HepG2 (cell line): ENCODE measurements around the gene CASR. TPM values are rescaled to one million over a fixed set of nuclear protein-coding genes. Genes with fewer than 3 reads are reported as not detected.

ENCODE experiments used
- ATAC-seq: fragments of 200-7000 bp; cut with Tn5 transposase; 3 replicates; pipeline ENCODE4 v1.9.1; 2020; ENCODE audit warnings: mild to moderate bottlenecking, moderate library complexity
- BruUV-seq: library from RNA; stranded (reverse); fragments of 400-500 nt; replicated peaks from 2 replicates; lab custom pipeline; 2021; lab: Mats Ljungman, UMichigan
- CTCF ChIA-PET: fragments of 300-600 bp; formaldehyde crosslinking; extraction: SDS; loops from one replicate; lab custom pipeline; 2021; ENCODE audit warnings: low total read pairs, inconsistent platforms, low intra/inter-chr PET ratio; lab: Yijun Ruan, JAX
- POLR2A ChIA-PET: fragments of 350-600 bp; sonication (Branson Sonifier 250); formaldehyde crosslinking; loops from one replicate; lab custom pipeline; 2020; ENCODE audit warnings: antibody characterized with exemption, inconsistent platforms; lab: Yijun Ruan, JAX
- DNase-seq: peaks from one replicate; pipeline ENCODE4 v3.0.0-alpha.2; 2015; ENCODE audit warnings: low spot score
- FAIRE-seq: peaks from 3 replicates; lab custom pipeline; 2011; peaks lifted over from hg19 to GRCh38; lab: Jason Lieb, UNC
- H2AFZ ChIP-seq: one replicate; pipeline ENCODE4 v1.6.1; 2011; ENCODE audit warnings: low read length, inconsistent platforms
- H3K27ac ChIP-seq: fragments of 300-600 bp; 3 replicates; pipeline ENCODE4 v1.8.0; 2011; ENCODE audit warnings: mixed run types, mild to moderate bottlenecking, mixed read lengths, low read length, inconsistent platforms; ENCODE audit not compliant: insufficient read depth; ENCODE audit errors: extremely low read length
- H3K27me3 ChIP-seq, 2 experiments: fragments of 200-600 bp in 1 of 2; 2 replicates in 1 of 2; 3 replicates in 1 of 2; pipeline versions ENCODE4 v1.6.0 to v1.8.0; 2011; ENCODE audit warnings: low read length in 2 of 2, mild to moderate bottlenecking in 2 of 2, moderate library complexity in 2 of 2, inconsistent platforms in 1 of 2; ENCODE audit not compliant: insufficient read depth in 2 of 2, control insufficient read depth in 1 of 2
- H3K36me3 ChIP-seq, 2 experiments: fragments of 200-600 bp in 1 of 2; replicated peaks in 1 of 2; 2 replicates in 1 of 2; 3 replicates in 1 of 2; pipeline versions ENCODE4 v1.5.1 to v1.8.0; 2011; ENCODE audit warnings: low read length in 2 of 2, inconsistent platforms in 1 of 2; ENCODE audit not compliant: insufficient read depth in 2 of 2, control insufficient read depth in 1 of 2
- H3K4me1 ChIP-seq: 2 replicates; pipeline ENCODE4 v1.5.1; 2012; ENCODE audit warnings: low read length, inconsistent platforms; ENCODE audit not compliant: insufficient read depth
- H3K4me2 ChIP-seq: 2 replicates; pipeline ENCODE4 v1.6.0; 2011; ENCODE audit warnings: low read depth, low read length, inconsistent platforms
- H3K4me3 ChIP-seq, 3 experiments: fragments of 200-600 bp in 1 of 3; sonication (generic), shearing (Covaris generic) in 1 of 3; replicated peaks in 1 of 3; 2 replicates each; pipeline ENCODE4 v1.5.1; 2011 to 2016; ENCODE audit warnings: low read length in 3 of 3, inconsistent platforms in 2 of 3, low read depth in 2 of 3, mild to moderate bottlenecking in 2 of 3, control low read depth in 1 of 3, mixed read lengths in 1 of 3; ENCODE audit not compliant: insufficient read depth in 1 of 3
- H3K79me2 ChIP-seq: one replicate; pipeline ENCODE4 v1.6.1; 2011; ENCODE audit warnings: low read length, inconsistent platforms; ENCODE audit not compliant: insufficient read depth
- H3K9ac ChIP-seq: 2 replicates; pipeline ENCODE4 v1.6.0; 2011; ENCODE audit warnings: mild to moderate bottlenecking, low read depth, low read length, inconsistent platforms; ENCODE audit not compliant: insufficient read depth
- H3K9me3 ChIP-seq: 2 replicates; pipeline ENCODE4 v1.5.1; 2012; ENCODE audit warnings: mild to moderate bottlenecking, low read length
- H4K20me1 ChIP-seq: 2 replicates; pipeline ENCODE4 v1.6.0; 2011; ENCODE audit warnings: inconsistent platforms, mild to moderate bottlenecking, low read length, moderate library complexity; ENCODE audit not compliant: insufficient read depth
- TAF1 ChIP-seq: sonication (generic); formaldehyde crosslinking; IDR thresholded peaks from 2 replicates; pipeline ENCODE4 v1.4.0; 2020; ENCODE audit warnings: missing genetic modification reagents
- TSC22D2 ChIP-seq: sonication (generic); formaldehyde crosslinking; IDR thresholded peaks from 2 replicates; pipeline ENCODE4 v1.5.1; 2020; ENCODE audit warnings: missing genetic modification reagents, mild to moderate bottlenecking, borderline replicate concordance
- ZNF121 ChIP-seq: sonication (generic); formaldehyde crosslinking; IDR thresholded peaks from 2 replicates; pipeline ENCODE4 v1.5.0; 2020; ENCODE audit warnings: mild to moderate bottlenecking, missing genetic modification reagents
- ZNF549 ChIP-seq: sonication (generic); formaldehyde crosslinking; IDR thresholded peaks from 2 replicates; pipeline ENCODE4 v1.5.0; 2020; ENCODE audit warnings: missing genetic modification reagents
- ZNF552 ChIP-seq: sonication (generic); formaldehyde crosslinking; IDR thresholded peaks from 2 replicates; pipeline ENCODE4 v1.9.0; 2022; ENCODE audit warnings: missing genetic modification reagents, mild to moderate bottlenecking, borderline replicate concordance
- ZNF572 ChIP-seq: sonication (generic); formaldehyde crosslinking; IDR thresholded peaks from 2 replicates; pipeline ENCODE4 v1.5.1; 2020; ENCODE audit warnings: mild to moderate bottlenecking, missing genetic modification reagents
- ZNF749 ChIP-seq: sonication (generic); formaldehyde crosslinking; IDR thresholded peaks from 2 replicates; pipeline ENCODE4 v1.8.0; 2022; ENCODE audit warnings: mild to moderate bottlenecking, missing genetic modification reagents, moderate library complexity, borderline replicate concordance
- ZNF790 ChIP-seq: sonication (generic); formaldehyde crosslinking; IDR thresholded peaks from 2 replicates; pipeline ENCODE4 v1.8.0; 2022; ENCODE audit warnings: missing genetic modification reagents, mild to moderate bottlenecking, borderline replicate concordance
- WGBS: methylation state at CpG from one replicate; pipeline ENCODE4 v1.1.6; 2017; ENCODE audit warnings: low lambda C conversion rate; 5-methylcytosine and 5-hydroxymethylcytosine counted together
- in situ Hi-C: cut with HindIII; loops from 2 replicates; pipeline ENCODE4 v1.10.0; 2017; ENCODE audit warnings: low pct_unique_long_range_greater_than_20kb; ENCODE audit not compliant: extremely low pct_ligation_motif_present
- intact Hi-C: fragments of 100-400 bp; cut with micrococcal nuclease; formaldehyde crosslinking; loops from one replicate; pipeline ENCODE4 v1.10.0; 2022; ENCODE audit not compliant: unreplicated experiment
- polyA plus RNA-seq, 8 experiments: library from polyadenylated mRNA; depleted of rRNA in 3 of 8; stranded (reverse) in 7 of 8; unstranded in 1 of 8; fragments of >200 nt; fragmentation: Illumina TruSeq in 4 of 8; extraction: Trizol in 4 of 8; gene quantifications; 2 replicates each; pipeline versions ENCODE4 v1.2.1 to v1.2.3, GENCODE V29; 2011 to 2016; ENCODE audit warnings: low read depth in 4 of 8, missing spikeins in 1 of 8, mixed read lengths in 1 of 8; ENCODE audit not compliant: insufficient read depth in 1 of 8
- total RNA-seq, 5 experiments: library from RNA; depleted of rRNA; stranded (reverse); fragments of >200 nt; fragmentation: Illumina TruSeq; extraction: Trizol; gene quantifications; 2 replicates each; pipeline ENCODE4 v1.2.3, GENCODE V29; 2016; ENCODE audit warnings: low read depth in 1 of 5
- TF ChIP-seq, protein P1 (sequence below): sonication (generic); formaldehyde crosslinking; IDR thresholded peaks from 2 replicates; pipeline ENCODE4 v1.5.0; 2020; ENCODE audit warnings: mild to moderate bottlenecking, missing genetic modification reagents, moderate library complexity
- TF ChIP-seq, protein P2 (sequence below): sonication (generic); formaldehyde crosslinking; IDR thresholded peaks from 2 replicates; pipeline ENCODE4 v1.5.0; 2020; ENCODE audit warnings: mild to moderate bottlenecking, missing genetic modification reagents
- TF ChIP-seq, protein P3 (sequence below): sonication (generic); formaldehyde crosslinking; IDR thresholded peaks from 2 replicates; pipeline ENCODE4 v1.8.1; 2022; ENCODE audit warnings: mild to moderate bottlenecking, missing genetic modification reagents

The CASR gene
- total and polyA plus RNA-seq, 2 of the 13 experiments (the other 11 are each of a cell fraction or from before 2014, with no cell fraction given), result not detected

DNA sequence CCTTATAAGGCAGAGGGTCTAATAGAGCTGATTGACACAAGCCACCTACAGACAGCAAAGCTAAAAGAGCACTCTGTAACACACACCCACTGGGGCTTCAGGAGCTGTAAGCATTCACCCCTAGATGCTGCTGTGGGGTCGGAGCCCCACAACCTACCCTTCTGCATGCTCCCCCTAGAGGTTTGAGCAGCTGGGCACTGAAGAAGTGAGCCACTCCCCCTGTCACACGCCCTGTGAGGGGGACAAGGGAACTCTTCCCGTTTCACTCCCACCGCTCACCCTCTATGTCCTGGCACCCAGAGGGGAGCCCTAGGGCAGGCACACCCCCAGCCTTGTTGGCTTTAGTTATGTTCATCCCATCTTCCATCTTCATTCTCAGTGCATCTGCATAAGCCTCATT is 132.2 kb downstream of the CASR start:
- no peak overlapping the region for H3K4me3 ChIP-seq
- H3K36me3 ChIP-seq, result no peaks in the 10 kb centered on the region
- peaks cover 0 to 6% of the 10 kb centered on the region in 2 experiments; a peak in 1 of 5 replicates for H3K27me3 ChIP-seq
- BruUV-seq, result no TSS peak
- H4K20me1 ChIP-seq, result no peaks in the 10 kb centered on the region
- DNase-seq (no peak), ATAC-seq (peak; percentile 56; the same call in 2 of the 3 replicates), FAIRE-seq (no peak)
- H3K4me1 ChIP-seq, result peaks cover 20% of the 10 kb centered on the region
- H3K9ac ChIP-seq, result no peak overlapping the region
- ChIA-PET CTCF (no interaction called here), POLR2A (no interaction called here)
- H3K9me3 ChIP-seq, result peaks cover 7% of the 10 kb centered on the region; the same call in 1 of the 2 replicates
- in situ Hi-C loops (no loop called here), intact Hi-C loops (no loop called here)
- WGBS, result 38% methylated on average over 3 of the region's 4 CpGs
- H3K79me2 ChIP-seq, result no peaks in the 10 kb centered on the region
- no peak for TF ChIP-seq TAF1 (CRISPR knock-in tag)
- TF ChIP-seq, protein P1, sequence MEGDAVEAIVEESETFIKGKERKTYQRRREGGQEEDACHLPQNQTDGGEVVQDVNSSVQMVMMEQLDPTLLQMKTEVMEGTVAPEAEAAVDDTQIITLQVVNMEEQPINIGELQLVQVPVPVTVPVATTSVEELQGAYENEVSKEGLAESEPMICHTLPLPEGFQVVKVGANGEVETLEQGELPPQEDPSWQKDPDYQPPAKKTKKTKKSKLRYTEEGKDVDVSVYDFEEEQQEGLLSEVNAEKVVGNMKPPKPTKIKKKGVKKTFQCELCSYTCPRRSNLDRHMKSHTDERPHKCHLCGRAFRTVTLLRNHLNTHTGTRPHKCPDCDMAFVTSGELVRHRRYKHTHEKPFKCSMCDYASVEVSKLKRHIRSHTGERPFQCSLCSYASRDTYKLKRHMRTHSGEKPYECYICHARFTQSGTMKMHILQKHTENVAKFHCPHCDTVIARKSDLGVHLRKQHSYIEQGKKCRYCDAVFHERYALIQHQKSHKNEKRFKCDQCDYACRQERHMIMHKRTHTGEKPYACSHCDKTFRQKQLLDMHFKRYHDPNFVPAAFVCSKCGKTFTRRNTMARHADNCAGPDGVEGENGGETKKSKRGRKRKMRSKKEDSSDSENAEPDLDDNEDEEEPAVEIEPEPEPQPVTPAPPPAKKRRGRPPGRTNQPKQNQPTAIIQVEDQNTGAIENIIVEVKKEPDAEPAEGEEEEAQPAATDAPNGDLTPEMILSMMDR (CRISPR knock-in tag), result 0 out of 2 replicates have a peak, but pooled peaks have one; percentile 15
- TF ChIP-seq, all 625 proteins: peak for 1
- no peak overlapping the region for H2AFZ ChIP-seq
- H3K27ac ChIP-seq, result no peak overlapping the region
- no peak overlapping the region for H3K4me2 ChIP-seq

DNA sequence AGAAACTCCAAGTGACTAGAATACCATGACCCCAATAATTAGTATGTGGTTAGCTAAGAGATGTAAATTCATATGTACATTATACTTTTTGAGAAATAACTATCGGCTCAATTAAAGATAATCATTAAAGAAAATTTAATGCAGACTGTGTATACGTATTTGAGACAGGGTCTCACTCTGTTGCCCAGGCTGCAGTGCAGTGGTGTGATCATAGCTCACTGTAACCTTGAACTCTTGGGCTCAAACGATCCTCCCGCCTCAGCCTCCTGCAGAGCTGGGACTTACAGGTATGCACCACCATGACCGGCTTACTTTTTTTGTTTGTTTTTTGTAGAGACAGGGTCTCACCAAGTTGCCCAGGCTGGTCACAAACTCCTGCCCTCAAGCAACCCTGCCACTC is 132.9 kb downstream of the CASR start:
- Histone ChIP-seq H3K9me3 (peaks cover 7% of the 10 kb centered on the region; the same call in 1 of the 2 replicates), H3K9ac (no peak overlapping the region), H2AFZ (no peak overlapping the region), H3K27me3 (peaks cover 0 to 6% of the 10 kb centered on the region in 2 experiments; a peak in 1 of 5 replicates), H3K4me1 (peaks cover 18% of the 10 kb centered on the region), H3K4me3 (no peak overlapping the region), H3K79me2 (no peaks in the 10 kb centered on the region), H4K20me1 (no peaks in the 10 kb centered on the region), H3K36me3 (no peaks in the 10 kb centered on the region), H3K4me2 (no peak overlapping the region), H3K27ac (no peak overlapping the region)
- no peak for ATAC-seq
- TF ChIP-seq ZNF749 (CRISPR knock-in tag), result no peak
- no peak for TF ChIP-seq TSC22D2 (CRISPR knock-in tag)
- no peak for TF ChIP-seq ZNF572 (CRISPR knock-in tag)
- peak; percentile 61; the same call in 1 of the 2 replicates for TF ChIP-seq ZNF121
- TF ChIP-seq ZNF549 (CRISPR knock-in tag), result no peak
- TF ChIP-seq, protein P2, sequence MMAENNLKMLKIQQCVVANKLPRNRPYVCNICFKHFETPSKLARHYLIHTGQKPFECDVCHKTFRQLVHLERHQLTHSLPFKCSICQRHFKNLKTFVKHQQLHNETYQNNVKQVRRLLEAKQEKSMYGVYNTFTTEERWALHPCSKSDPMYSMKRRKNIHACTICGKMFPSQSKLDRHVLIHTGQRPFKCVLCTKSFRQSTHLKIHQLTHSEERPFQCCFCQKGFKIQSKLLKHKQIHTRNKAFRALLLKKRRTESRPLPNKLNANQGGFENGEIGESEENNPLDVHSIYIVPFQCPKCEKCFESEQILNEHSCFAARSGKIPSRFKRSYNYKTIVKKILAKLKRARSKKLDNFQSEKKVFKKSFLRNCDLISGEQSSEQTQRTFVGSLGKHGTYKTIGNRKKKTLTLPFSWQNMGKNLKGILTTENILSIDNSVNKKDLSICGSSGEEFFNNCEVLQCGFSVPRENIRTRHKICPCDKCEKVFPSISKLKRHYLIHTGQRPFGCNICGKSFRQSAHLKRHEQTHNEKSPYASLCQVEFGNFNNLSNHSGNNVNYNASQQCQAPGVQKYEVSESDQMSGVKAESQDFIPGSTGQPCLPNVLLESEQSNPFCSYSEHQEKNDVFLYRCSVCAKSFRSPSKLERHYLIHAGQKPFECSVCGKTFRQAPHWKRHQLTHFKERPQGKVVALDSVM (CRISPR knock-in tag), result peak; percentile 61; the same call in 1 of the 2 replicates
- TF ChIP-seq ZNF790, result no peak
- TF ChIP-seq ZNF552, result no peak
- TF ChIP-seq, protein P3, sequence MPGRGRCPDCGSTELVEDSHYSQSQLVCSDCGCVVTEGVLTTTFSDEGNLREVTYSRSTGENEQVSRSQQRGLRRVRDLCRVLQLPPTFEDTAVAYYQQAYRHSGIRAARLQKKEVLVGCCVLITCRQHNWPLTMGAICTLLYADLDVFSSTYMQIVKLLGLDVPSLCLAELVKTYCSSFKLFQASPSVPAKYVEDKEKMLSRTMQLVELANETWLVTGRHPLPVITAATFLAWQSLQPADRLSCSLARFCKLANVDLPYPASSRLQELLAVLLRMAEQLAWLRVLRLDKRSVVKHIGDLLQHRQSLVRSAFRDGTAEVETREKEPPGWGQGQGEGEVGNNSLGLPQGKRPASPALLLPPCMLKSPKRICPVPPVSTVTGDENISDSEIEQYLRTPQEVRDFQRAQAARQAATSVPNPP (CRISPR knock-in tag), result no peak
- BruUV-seq, result no TSS peak
- CTCF ChIA-PET, result no interaction called here
- in situ Hi-C loops, result no loop called here
- POLR2A ChIA-PET, result no interaction called here
- 17% methylated on average over 5 of the region's 5 CpGs for WGBS
- no peak for DNase-seq
- FAIRE-seq, result no peak
- intact Hi-C loops, result no loop called here
